ENCODE data around the gene GEMIN5. TPM values are rescaled to one million over a fixed set of nuclear protein-coding genes. Genes with fewer than 3 reads are reported as not detected.

The GEMIN5 gene
- total and polyA plus RNA-seq, 2 of the 4 experiments (the other 2 are of a cell fraction): 9.0 to 31.5 TPM

DNA sequence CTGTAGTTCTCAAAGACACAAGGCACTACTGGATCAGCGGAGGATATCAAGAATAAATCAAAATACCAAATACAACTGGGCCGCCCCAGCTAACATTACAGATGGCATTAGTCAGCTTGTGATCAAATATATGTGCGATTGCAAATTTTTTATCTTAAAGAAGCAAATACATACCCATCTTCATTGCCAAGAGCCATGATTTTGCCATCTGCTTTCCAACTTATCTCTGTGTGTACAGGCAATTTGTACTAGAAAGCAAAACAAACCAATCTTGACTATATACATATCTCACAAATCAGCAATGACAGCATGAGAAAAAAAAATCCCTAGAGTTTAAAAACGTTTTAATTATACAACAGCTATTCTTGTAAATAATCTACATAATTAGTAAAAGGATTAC, 20.3 kb downstream of the GEMIN5 start:
- Histone ChIP-seq H2AK9ac (replicated peaks; ENCODE audit: low read depth, low read length, poor library complexity) (no peak overlapping the region), H3K27ac (ENCODE audit: insufficient read depth, low read length) (no peak overlapping the region), H4K20me1 (ENCODE audit: insufficient read depth, low read length) (no peaks in the 10 kb centered on the region), H3K4me3 (ENCODE audit: insufficient read depth, low read depth, low read length) (no peak overlapping the region), H3K79me1 (ENCODE audit: low read depth in 1 of 2, low read length in 2 of 2) (no peaks in the 10 kb centered on the region), H3K27me3 (ENCODE audit: control insufficient read depth, insufficient read depth, low read length) (no peaks in the 10 kb centered on the region), H2AFZ (replicated peaks; ENCODE audit: low read length, poor library complexity) (no peak overlapping the region), H2BK15ac (ENCODE audit: low read depth, low read length) (no peak overlapping the region), H3K4ac (ENCODE audit: low read depth, low read length) (no peak overlapping the region), H3K23ac (ENCODE audit: low read depth, low read length) (no peak overlapping the region), H3K14ac (replicated peaks; ENCODE audit: low read depth, low read length) (no peak overlapping the region), H4K91ac (ENCODE audit: insufficient read depth, low read depth, low read length) (no peak overlapping the region), H2BK20ac (ENCODE audit: low read depth, low read length) (no peak overlapping the region), H4K5ac (ENCODE audit: low read depth, low read length) (no peak overlapping the region), H3K56ac (ENCODE audit: extremely low read depth, insufficient read depth, low read length) (no peak overlapping the region), H3K18ac (ENCODE audit: low read depth, low read length) (no peak overlapping the region), H3K36me3 (ENCODE audit: control insufficient read depth, insufficient read depth, low read length) (peaks cover 15% of the 10 kb centered on the region), H3K4me1 (ENCODE audit: control insufficient read depth, insufficient read depth, low read length) (no peaks in the 10 kb centered on the region), H3K9ac (ENCODE audit: low read depth, low read length) (no peak overlapping the region), H3K9me1 (ENCODE audit: insufficient read depth, low read length) (no peaks in the 10 kb centered on the region), H3K4me2 (ENCODE audit: low read depth, low read length) (no peak overlapping the region), H3K9me3 (ENCODE audit: control insufficient read depth, insufficient read depth, low read length) (no peaks in the 10 kb centered on the region), H4K8ac (ENCODE audit: low read depth in 2 of 2, low read length in 2 of 2) (no peak overlapping the region), H2BK5ac (ENCODE audit: low read depth, low read length, poor library complexity, severe bottlenecking) (no peak overlapping the region), H2BK120ac (ENCODE audit: low read depth, low read length) (no peak overlapping the region), H2AK5ac (ENCODE audit: low read depth, low read length) (no peak overlapping the region)
- DNase-seq (no peak), ATAC-seq (ENCODE audit: low read depth) (no peak)
- dilution Hi-C loops (cut with HindIII; ENCODE audit: low sequenced_read_pairs, unreplicated experiment): no loop called here
- no TSS peak for BruUV-seq (replicated peaks)
- intact Hi-C loops (cut with micrococcal nuclease): loop anchor here (5.0 kb wide), 1 partner anchor 50 kb away; no protein-coding TSS in a partner anchor
- ChIA-PET CTCF (interaction anchor here (2.1 kb wide), 1 partner anchor 11 kb away, joined by 5 read pairs; no protein-coding TSS in a partner anchor), POLR2A (ENCODE audit: unreplicated experiment) (no interaction called here)
- no CpG with 5 or more reads among the region's 4 CpGs for WGBS, 2 experiments (ENCODE audit: extremely low coverage in 2 of 2, insufficient read length in 1 of 2)
- TF ChIP-seq MAZ (IDR thresholded peaks at IDR 0.05; ENCODE audit: borderline replicate concordance, low read depth, low read length) (no peak), MXI1 (IDR thresholded peaks at IDR 0.05; ENCODE audit: borderline replicate concordance, low read depth, low read length) (no peak), SMC3 (IDR thresholded peaks at IDR 0.05; ENCODE audit: low read depth, low read length) (no peak), FOS (IDR thresholded peaks at IDR 0.05; ENCODE audit: low read depth, low read length) (no peak), POLR2A (IDR thresholded peaks at IDR 0.05; ENCODE audit: low read depth, low read length) (no peak), NFE2L2 (IDR thresholded peaks at IDR 0.05; ENCODE audit: low read depth, low read length) (no peak), RAD21 (IDR thresholded peaks at IDR 0.05; ENCODE audit: low read length) (no peak), CEBPB (IDR thresholded peaks at IDR 0.05; ENCODE audit: low read depth, low read length) (no peak), CHD1 (IDR thresholded peaks at IDR 0.05; ENCODE audit: low read depth, low read length) (no peak), BHLHE40 (IDR thresholded peaks at IDR 0.05; ENCODE audit: low read depth, low read length) (no peak), RCOR1 (IDR thresholded peaks at IDR 0.05; ENCODE audit: insufficient replicate concordance, low read length) (no peak), MAFK (IDR thresholded peaks at IDR 0.05; ENCODE audit: low read depth, low read length) (no peak), RFX5 (IDR thresholded peaks at IDR 0.05; ENCODE audit: low read depth, low read length) (no peak)
- TF ChIP-seq, protein P1, sequence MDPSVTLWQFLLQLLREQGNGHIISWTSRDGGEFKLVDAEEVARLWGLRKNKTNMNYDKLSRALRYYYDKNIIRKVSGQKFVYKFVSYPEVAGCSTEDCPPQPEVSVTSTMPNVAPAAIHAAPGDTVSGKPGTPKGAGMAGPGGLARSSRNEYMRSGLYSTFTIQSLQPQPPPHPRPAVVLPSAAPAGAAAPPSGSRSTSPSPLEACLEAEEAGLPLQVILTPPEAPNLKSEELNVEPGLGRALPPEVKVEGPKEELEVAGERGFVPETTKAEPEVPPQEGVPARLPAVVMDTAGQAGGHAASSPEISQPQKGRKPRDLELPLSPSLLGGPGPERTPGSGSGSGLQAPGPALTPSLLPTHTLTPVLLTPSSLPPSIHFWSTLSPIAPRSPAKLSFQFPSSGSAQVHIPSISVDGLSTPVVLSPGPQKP (IDR thresholded peaks at IDR 0.05; ENCODE audit: borderline replicate concordance, low read depth, low read length): no peak
- TF ChIP-seq, protein P2, sequence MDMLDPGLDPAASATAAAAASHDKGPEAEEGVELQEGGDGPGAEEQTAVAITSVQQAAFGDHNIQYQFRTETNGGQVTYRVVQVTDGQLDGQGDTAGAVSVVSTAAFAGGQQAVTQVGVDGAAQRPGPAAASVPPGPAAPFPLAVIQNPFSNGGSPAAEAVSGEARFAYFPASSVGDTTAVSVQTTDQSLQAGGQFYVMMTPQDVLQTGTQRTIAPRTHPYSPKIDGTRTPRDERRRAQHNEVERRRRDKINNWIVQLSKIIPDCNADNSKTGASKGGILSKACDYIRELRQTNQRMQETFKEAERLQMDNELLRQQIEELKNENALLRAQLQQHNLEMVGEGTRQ (IDR thresholded peaks at IDR 0.05; ENCODE audit: low read depth, low read length): no peak
- TF ChIP-seq, protein P3, sequence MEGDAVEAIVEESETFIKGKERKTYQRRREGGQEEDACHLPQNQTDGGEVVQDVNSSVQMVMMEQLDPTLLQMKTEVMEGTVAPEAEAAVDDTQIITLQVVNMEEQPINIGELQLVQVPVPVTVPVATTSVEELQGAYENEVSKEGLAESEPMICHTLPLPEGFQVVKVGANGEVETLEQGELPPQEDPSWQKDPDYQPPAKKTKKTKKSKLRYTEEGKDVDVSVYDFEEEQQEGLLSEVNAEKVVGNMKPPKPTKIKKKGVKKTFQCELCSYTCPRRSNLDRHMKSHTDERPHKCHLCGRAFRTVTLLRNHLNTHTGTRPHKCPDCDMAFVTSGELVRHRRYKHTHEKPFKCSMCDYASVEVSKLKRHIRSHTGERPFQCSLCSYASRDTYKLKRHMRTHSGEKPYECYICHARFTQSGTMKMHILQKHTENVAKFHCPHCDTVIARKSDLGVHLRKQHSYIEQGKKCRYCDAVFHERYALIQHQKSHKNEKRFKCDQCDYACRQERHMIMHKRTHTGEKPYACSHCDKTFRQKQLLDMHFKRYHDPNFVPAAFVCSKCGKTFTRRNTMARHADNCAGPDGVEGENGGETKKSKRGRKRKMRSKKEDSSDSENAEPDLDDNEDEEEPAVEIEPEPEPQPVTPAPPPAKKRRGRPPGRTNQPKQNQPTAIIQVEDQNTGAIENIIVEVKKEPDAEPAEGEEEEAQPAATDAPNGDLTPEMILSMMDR (conservative IDR thresholded peaks at IDR 0.05; ENCODE audit: low read depth, low read length): no peak
- in situ Hi-C loops (cut with MboI; ENCODE audit: low sequenced_read_pairs): no loop called here

Data from IMR-90 (cell line).